Neural cell (in vitro differentiated cells): ENCODE measurements around the gene NUBPL. TPM values are rescaled to one million over a fixed set of nuclear protein-coding genes. Genes with fewer than 3 reads are reported as not detected.

Experiments used
- H2AFZ ChIP-seq: fragments of 200-600, 300-800 bp; sonication (generic), shearing (Covaris generic); 2 replicates; pipeline ENCODE4 v1.6.0; 2014; ENCODE audit warnings: low read depth, mild to moderate bottlenecking, antibody characterized with exemption, low read length, moderate library complexity
- H3F3A ChIP-seq: fragments of 200-600 bp; shearing (Covaris generic); 2 replicates; pipeline ENCODE4 v1.6.1; 2016; ENCODE audit warnings: mild to moderate bottlenecking, moderate library complexity, mixed read lengths, antibody characterized with exemption, low read length; ENCODE audit not compliant: insufficient read depth, poor library complexity, severe bottlenecking
- H3K27ac ChIP-seq: fragments of 200-600, 300-800 bp; sonication (generic), shearing (Covaris generic); 2 replicates; pipeline ENCODE4 v1.5.1; 2014; ENCODE audit warnings: mild to moderate bottlenecking, low read length, moderate library complexity
- H3K27me3 ChIP-seq: fragments of 300-800, 200-600 bp; sonication (generic), shearing (Covaris generic); 2 replicates; pipeline ENCODE4 v1.6.0; 2014; ENCODE audit warnings: mild to moderate bottlenecking, low read depth, low read length, moderate library complexity; ENCODE audit not compliant: insufficient read depth
- H3K36me3 ChIP-seq: fragments of 300-800, 200-600 bp; sonication (generic), shearing (Covaris generic); 2 replicates; pipeline ENCODE4 v1.5.1; 2014; ENCODE audit warnings: mild to moderate bottlenecking, antibody characterized with exemption, low read length, moderate library complexity; ENCODE audit not compliant: insufficient read depth
- H3K4me2 ChIP-seq: fragments of 300-800, 200-600 bp; sonication (generic), shearing (Covaris generic); 2 replicates; pipeline ENCODE4 v1.6.0; 2014; ENCODE audit warnings: mild to moderate bottlenecking, low read length
- H3K4me3 ChIP-seq: fragments of 300-800, 200-600 bp; sonication (generic), shearing (Covaris generic); 2 replicates; pipeline ENCODE4 v1.5.1; 2014; ENCODE audit warnings: mild to moderate bottlenecking, low read length, moderate library complexity
- H3K79me2 ChIP-seq: fragments of 200-600 bp; shearing (Covaris generic); replicated peaks from 2 replicates; pipeline ENCODE4 v1.6.0; 2014; ENCODE audit warnings: mild to moderate bottlenecking, low read length, moderate library complexity; ENCODE audit not compliant: insufficient read depth
- H3K9ac ChIP-seq: fragments of 300-800, 200-600 bp; sonication (generic), shearing (Covaris generic); 2 replicates; pipeline ENCODE4 v1.6.1; 2016; ENCODE audit warnings: mild to moderate bottlenecking, low read length, mixed read lengths
- H3K9me2 ChIP-seq: fragments of 200-600 bp; shearing (Covaris generic); 2 replicates; pipeline ENCODE4 v1.6.1; 2016; ENCODE audit warnings: mild to moderate bottlenecking, low read length, mixed read lengths; ENCODE audit not compliant: insufficient read depth
- H3K9me3 ChIP-seq: fragments of 200-600, 300-800 bp; sonication (generic), shearing (Covaris generic); 2 replicates; pipeline ENCODE4 v1.6.1; 2016; ENCODE audit warnings: mild to moderate bottlenecking, mixed run types, low read length, moderate library complexity, mixed read lengths
- H4K20me1 ChIP-seq: fragments of 200-600 bp; shearing (Covaris generic); 2 replicates; pipeline ENCODE4 v1.6.1; 2016; ENCODE audit warnings: mild to moderate bottlenecking, mixed run types; ENCODE audit not compliant: insufficient read depth
- CTCF ChIP-seq: fragments of 450-650 bp; IDR thresholded peaks from 2 replicates; pipeline ENCODE4 v1.5.1; 2014; ENCODE audit warnings: antibody characterized with exemption, mild to moderate bottlenecking, moderate library complexity; ENCODE audit not compliant: poor library complexity, severe bottlenecking
- EP300 ChIP-seq: fragments of 450-650 bp; conservative IDR thresholded peaks from 2 replicates; pipeline ENCODE4 v1.6.1; 2014; ENCODE audit warnings: antibody characterized with exemption, mild to moderate bottlenecking, moderate library complexity; ENCODE audit not compliant: poor library complexity, severe bottlenecking
- EZH2 ChIP-seq: fragments of 200-600, 300-800 bp; shearing (Covaris generic), sonication (generic); IDR thresholded peaks from 2 replicates; pipeline ENCODE4 v1.6.1; 2014; ENCODE audit warnings: antibody characterized with exemption, low read length, borderline replicate concordance, mild to moderate bottlenecking; ENCODE audit not compliant: insufficient read depth, poor library complexity, severe bottlenecking
- MXI1 ChIP-seq: fragments of 450-650 bp; conservative IDR thresholded peaks from 2 replicates; pipeline ENCODE4 v1.6.1; 2014; ENCODE audit warnings: antibody characterized with exemption, mild to moderate bottlenecking; ENCODE audit not compliant: poor library complexity, severe bottlenecking
- POLR2AphosphoS5 ChIP-seq: IDR thresholded peaks from 2 replicates; pipeline ENCODE4 v1.6.1; 2012
- RAD21 ChIP-seq: fragments of 450-650 bp; conservative IDR thresholded peaks from 2 replicates; pipeline ENCODE4 v1.6.1; 2014; ENCODE audit warnings: antibody characterized with exemption, mild to moderate bottlenecking, moderate library complexity
- SMC3 ChIP-seq: fragments of 450-650 bp; conservative IDR thresholded peaks from 2 replicates; pipeline ENCODE4 v1.6.1; 2014; ENCODE audit warnings: antibody characterized with exemption, mild to moderate bottlenecking, moderate library complexity; ENCODE audit not compliant: poor library complexity
- TAF1 ChIP-seq: IDR thresholded peaks from 2 replicates; pipeline ENCODE4 v1.6.1; 2012; ENCODE audit warnings: low read depth
- polyA plus RNA-seq: library from polyadenylated mRNA; depleted of rRNA; stranded (reverse); fragments of >200 nt; gene quantifications from 2 replicates; pipeline ENCODE4 v1.2.3, GENCODE V29; 2014
- TF ChIP-seq, protein P1 (sequence below): IDR thresholded peaks from 2 replicates; pipeline ENCODE4 v1.6.1; 2012; ENCODE audit warnings: borderline replicate concordance

NUBPL gene
- polyA plus RNA-seq, 1 donor from 2014 or later, result 3.1 TPM

GRCh38 chr14:31696378-31696777 lies 135.2 kb downstream of the NUBPL start:
- H3F3A ChIP-seq, result peaks cover 4% of the 10 kb centered on the region
- no peaks in the 10 kb centered on the region for H3K36me3 ChIP-seq
- no peak overlapping the region for H3K9ac ChIP-seq
- H2AFZ ChIP-seq, result no peak overlapping the region
- TF ChIP-seq EZH2 (no peak), EP300 (no peak), CTCF (no peak), POLR2AphosphoS5 (no peak), RAD21 (no peak), TAF1 (no peak), MXI1 (no peak), SMC3 (no peak)
- TF ChIP-seq, protein P1, sequence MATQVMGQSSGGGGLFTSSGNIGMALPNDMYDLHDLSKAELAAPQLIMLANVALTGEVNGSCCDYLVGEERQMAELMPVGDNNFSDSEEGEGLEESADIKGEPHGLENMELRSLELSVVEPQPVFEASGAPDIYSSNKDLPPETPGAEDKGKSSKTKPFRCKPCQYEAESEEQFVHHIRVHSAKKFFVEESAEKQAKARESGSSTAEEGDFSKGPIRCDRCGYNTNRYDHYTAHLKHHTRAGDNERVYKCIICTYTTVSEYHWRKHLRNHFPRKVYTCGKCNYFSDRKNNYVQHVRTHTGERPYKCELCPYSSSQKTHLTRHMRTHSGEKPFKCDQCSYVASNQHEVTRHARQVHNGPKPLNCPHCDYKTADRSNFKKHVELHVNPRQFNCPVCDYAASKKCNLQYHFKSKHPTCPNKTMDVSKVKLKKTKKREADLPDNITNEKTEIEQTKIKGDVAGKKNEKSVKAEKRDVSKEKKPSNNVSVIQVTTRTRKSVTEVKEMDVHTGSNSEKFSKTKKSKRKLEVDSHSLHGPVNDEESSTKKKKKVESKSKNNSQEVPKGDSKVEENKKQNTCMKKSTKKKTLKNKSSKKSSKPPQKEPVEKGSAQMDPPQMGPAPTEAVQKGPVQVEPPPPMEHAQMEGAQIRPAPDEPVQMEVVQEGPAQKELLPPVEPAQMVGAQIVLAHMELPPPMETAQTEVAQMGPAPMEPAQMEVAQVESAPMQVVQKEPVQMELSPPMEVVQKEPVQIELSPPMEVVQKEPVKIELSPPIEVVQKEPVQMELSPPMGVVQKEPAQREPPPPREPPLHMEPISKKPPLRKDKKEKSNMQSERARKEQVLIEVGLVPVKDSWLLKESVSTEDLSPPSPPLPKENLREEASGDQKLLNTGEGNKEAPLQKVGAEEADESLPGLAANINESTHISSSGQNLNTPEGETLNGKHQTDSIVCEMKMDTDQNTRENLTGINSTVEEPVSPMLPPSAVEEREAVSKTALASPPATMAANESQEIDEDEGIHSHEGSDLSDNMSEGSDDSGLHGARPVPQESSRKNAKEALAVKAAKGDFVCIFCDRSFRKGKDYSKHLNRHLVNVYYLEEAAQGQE, result no peak
- H3K9me3 ChIP-seq, result no peaks in the 10 kb centered on the region
- H3K79me2 ChIP-seq, result no peaks in the 10 kb centered on the region
- no peaks in the 10 kb centered on the region for H3K9me2 ChIP-seq
- no peak overlapping the region for H3K4me2 ChIP-seq
- no peak overlapping the region for H3K27ac ChIP-seq
- H3K4me3 ChIP-seq, result no peak overlapping the region
- no peaks in the 10 kb centered on the region for H4K20me1 ChIP-seq
- no peaks in the 10 kb centered on the region for H3K27me3 ChIP-seq

DNA sequence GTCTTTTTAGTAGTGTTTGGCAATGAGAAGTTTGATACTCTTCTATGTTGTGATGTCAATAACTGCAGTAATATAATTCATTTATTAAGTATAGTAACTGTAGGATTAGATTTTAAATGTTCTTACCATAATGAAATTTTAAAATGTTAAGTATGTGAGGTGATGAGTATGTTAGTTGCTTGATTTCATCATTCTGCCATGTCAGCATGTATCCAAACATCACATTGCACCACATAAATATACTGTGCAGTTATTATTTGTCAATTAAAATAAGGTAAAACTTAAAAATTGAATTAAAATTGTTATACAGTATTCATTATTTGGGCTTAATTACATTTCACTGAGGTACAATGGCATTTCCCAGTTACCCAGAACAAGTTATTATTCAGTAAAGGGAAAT lies 138.6 kb downstream of the NUBPL start:
- Histone ChIP-seq H3K4me3 (no peak overlapping the region), H3K27me3 (no peaks in the 10 kb centered on the region), H3K4me2 (no peak overlapping the region), H3K79me2 (no peaks in the 10 kb centered on the region), H3K36me3 (no peaks in the 10 kb centered on the region), H3K27ac (no peak overlapping the region), H4K20me1 (no peaks in the 10 kb centered on the region), H3F3A (no peaks in the 10 kb centered on the region), H3K9ac (no peak overlapping the region), H2AFZ (no peak overlapping the region), H3K9me3 (no peaks in the 10 kb centered on the region), H3K9me2 (no peaks in the 10 kb centered on the region)
- no peak for TF ChIP-seq EZH2
- TF ChIP-seq MXI1, result no peak
- no peak for TF ChIP-seq SMC3
- TF ChIP-seq, protein P1, result no peak
- TF ChIP-seq POLR2AphosphoS5, result no peak
- no peak for TF ChIP-seq EP300
- TF ChIP-seq TAF1, result no peak
- TF ChIP-seq CTCF, result no peak
- no peak for TF ChIP-seq RAD21
